IPS-18c (cell line): Measurements from ENCODE around the gene PMEPA1.

Source experiments
- H3K4me3 ChIP-seq: 2 replicates; pipeline ENCODE4 v1.7.0; 2013; ENCODE audit warnings: low read depth, mild to moderate bottlenecking, low read length, moderate library complexity; ENCODE audit not compliant: insufficient read depth
- H3K9me3 ChIP-seq: one replicate; pipeline ENCODE4 v1.6.1; 2013; ENCODE audit warnings: mild to moderate bottlenecking, low read length, moderate library complexity; ENCODE audit not compliant: control insufficient read depth, insufficient read depth

The PMEPA1 gene

DNA sequence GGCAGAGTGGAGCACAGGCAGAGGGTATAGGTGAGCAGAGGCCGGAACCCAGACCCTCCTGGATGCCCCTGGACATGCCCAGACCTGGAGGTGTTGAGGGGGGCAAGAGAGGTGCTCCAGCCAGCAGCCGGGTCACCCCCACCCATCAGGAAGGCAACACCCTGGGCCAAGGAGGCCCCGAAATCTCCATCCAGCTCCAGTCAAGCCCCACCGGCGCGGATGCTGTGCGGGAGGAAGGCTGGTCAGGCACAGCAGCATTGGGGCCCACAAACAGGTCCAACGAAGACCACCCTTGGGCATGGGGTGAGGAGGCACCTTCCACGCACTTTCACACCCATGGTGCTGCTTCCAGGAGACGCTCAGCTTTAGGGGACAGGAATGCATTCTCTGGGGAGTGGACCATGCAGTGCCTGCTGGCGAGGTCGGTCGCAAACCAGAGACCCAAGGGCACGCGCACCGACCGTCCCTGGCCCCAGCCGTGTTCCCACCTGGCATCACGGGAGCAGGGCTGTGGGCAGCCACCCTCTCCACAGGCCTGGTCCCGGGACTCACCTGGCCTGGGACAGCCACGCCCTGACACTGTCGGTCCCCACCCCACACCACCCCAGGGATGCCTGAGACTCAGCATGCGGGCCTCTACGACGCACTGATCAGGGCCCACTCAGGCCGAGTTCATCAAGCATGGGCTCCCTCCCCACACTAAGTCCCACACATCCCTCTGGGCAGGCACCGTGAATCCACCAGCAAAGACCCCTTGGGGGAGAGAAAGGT lies 45.9 kb downstream of the PMEPA1 start:
- H3K4me3 ChIP-seq = no peak overlapping the region

DNA sequence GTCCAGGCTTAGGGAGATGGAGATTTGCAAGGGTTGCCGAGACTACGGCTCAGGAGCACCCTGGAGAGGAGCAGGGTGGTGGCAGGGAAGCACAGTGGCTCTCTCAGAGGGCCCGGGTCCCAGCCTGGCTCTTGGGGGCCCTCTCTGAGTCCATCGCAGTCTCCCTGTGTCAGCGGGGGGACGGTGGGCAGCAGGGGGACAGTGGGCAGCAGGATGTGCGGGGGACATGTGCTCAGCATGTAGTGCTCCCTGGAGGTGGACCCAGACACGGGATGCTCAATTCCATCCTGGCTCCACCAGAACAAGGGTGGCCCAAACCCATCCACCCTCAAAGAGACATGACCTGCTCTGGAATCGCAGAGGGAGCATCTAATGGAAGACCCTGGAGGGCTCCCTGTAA lies 46.6 kb downstream of the PMEPA1 start:
- Histone ChIP-seq H3K9me3 (no peaks in the 10 kb centered on the region), H3K4me3 (no peak overlapping the region)

More for the DNA sequence above, 45.9 kb downstream of the PMEPA1 start:
- H3K9me3 ChIP-seq = no peaks in the 10 kb centered on the region

DNA sequence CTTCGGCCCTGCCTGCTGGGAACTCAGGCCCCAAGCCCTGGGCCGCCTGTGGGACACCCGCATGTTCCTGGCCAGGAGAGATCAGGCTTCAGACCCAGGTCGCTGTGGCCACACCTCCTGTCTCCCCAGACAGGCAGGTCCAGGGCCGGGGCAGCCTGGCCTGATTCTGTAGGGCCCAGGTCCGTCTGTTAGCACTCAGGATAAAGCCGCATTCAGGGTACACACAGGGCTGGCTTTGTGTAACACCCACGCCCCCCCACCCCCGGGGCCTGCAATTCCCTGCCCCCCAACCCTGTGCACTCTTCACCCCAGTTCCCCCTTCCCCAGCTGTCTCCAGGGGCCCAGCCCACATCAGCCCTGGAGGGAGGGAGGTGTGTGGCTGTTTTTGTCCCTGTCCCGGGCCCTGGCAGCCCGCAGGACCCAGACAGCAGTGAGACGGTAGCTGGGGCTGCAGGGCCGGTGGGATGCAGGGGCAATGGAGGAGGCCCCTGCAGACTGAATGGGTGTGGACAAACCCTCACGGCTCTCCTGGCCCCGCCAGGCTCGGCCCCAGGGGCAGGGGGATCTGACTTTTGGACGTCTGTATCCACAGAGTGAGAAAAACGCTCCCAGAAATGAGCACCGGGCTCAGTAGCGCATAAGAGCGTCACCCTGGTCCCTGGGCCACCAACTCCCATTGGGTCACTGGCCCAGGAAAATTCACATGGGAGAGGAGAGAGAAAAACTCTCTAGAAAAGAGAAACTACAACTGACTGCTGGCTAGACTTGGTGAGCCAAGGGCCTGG lies 47.2 kb downstream of the PMEPA1 start:
- no peaks in the 10 kb centered on the region for H3K9me3 ChIP-seq
- no peak overlapping the region for H3K4me3 ChIP-seq

DNA sequence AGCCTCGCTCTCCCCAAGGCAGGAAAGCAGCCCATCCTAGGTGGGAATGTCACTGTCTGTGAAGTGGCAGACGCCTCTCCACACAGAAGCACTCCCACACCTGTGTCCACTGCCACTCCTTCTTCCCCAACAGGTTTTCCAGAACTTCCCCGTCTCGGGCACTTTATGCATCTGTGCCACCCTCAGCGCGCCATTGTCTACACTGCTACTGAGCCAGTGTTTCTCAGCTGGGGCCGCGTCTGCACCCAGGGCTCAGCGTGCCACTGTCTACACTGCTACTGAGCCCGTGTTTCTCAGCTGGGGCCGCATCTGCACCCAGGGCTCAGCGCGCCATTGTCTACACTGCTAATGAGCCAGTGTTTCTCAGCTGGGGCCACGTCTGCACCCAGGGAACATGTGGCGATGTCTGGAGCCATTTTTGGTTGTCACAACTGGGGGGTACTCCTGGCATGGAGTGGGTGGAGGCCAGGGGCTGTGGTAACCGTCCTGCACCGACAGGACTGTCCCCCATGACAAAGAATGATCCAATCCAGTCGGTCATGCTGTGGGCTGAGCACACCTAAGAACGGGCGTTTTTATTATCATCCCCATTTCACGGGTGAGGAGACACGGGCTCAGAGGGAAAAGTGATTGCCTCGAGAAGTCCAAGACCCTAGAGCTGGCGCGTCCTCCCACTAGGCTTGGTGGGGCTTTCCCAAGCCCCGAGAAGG lies 47.9 kb downstream of the PMEPA1 start:
- no peaks in the 10 kb centered on the region for H3K9me3 ChIP-seq
- H3K4me3 ChIP-seq = no peak overlapping the region

GRCh38 chr20:57660922-57661745 lies 48.7 kb downstream of the PMEPA1 start:
- H3K4me3 ChIP-seq = no peak overlapping the region
- no peaks in the 10 kb centered on the region for H3K9me3 ChIP-seq

- H3K9me3 ChIP-seq = no peaks in the 10 kb centered on the region
- H3K4me3 ChIP-seq = no peak overlapping the region
These were observed 49.5 kb downstream of the PMEPA1 start for GRCh38 chr20:57660181-57660921.

- Histone ChIP-seq H3K4me3 (no peak overlapping the region), H3K9me3 (no peaks in the 10 kb centered on the region)
These were observed 50.2 kb downstream of the PMEPA1 start for GRCh38 chr20:57659517-57660180.

DNA sequence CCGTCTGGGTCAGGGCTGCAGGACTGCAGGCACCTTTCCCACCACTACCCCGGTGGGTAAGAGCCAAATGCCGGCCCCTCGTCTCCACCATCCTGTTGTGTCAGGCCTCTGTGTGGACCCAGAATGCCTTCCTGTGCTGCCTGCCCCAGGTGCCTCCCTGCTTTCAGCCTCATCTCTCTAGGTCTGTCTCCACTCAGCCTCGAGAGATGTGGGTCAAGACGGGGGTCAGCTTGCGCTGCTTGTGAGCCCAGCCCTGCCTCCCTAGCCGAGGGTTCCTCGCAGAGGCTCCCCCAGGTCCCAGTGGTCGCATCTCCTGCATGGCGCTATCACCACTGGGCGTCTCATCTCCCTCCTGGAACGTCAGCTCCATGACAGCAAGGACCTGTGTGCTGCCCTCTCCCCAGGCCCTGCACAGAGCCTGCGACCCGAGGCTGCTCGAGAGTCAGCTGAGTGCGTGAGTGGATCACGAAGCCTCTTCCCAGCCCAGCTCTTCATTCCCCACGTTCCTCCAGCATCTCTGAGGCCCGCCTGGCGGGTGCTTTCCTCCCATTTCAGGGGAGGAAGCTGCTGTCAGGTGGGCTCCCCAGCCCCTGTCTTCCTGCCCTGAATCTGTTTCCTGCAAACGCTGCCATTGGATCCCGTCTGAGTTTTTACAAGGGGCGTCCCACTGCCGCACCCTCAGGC lies 50.8 kb downstream of the PMEPA1 start:
- Histone ChIP-seq H3K9me3 (no peaks in the 10 kb centered on the region), H3K4me3 (no peak overlapping the region)

GRCh38 chr20:57658447-57658832 lies 51.4 kb downstream of the PMEPA1 start:
- Histone ChIP-seq H3K9me3 (no peaks in the 10 kb centered on the region), H3K4me3 (no peak overlapping the region)

DNA sequence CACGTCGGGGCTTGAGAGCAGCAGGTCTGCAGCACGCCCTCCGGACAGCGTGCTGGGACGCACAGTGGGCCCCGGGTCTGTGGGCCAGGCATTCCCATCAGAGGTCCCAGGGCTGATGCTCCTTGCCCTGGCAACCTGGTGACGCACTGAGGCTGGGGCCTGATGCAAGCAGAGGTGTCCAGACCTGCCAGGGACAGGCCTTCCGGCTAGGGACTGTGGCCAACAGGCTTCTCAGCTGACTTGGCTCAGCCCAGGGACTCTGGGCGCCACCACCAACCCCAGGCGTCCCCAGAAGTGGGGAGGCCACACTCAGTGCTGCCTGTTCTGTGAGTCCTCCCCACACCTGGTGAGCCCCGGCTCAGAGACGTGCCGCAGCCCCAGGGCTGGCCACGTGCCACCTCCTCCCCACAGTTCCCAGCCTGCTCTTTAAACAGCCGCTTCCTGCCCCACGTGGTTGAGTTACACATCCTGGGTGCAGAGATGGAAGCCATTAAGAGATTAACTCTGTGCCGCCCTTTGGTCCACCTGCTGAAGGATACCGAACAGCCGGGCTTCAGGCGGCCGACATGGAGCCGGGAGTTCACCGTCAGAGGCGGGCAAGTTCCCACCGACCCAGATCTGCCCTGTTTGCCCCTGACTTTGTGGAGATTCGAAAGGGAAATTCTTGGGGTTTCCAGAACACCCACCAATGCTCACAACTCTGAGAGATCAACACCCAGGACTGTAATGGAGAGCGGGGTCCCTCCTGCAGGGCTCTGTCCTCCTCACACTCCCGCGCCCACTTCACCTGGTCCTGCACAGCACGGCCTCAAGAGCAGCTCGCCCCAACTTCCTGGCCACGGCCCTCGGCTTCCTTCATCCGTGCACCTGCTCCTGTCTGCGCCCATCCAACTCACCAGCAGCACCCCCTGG lies 52.0 kb downstream of the PMEPA1 start:
- Histone ChIP-seq H3K9me3 (no peaks in the 10 kb centered on the region), H3K4me3 (no peak overlapping the region)

DNA sequence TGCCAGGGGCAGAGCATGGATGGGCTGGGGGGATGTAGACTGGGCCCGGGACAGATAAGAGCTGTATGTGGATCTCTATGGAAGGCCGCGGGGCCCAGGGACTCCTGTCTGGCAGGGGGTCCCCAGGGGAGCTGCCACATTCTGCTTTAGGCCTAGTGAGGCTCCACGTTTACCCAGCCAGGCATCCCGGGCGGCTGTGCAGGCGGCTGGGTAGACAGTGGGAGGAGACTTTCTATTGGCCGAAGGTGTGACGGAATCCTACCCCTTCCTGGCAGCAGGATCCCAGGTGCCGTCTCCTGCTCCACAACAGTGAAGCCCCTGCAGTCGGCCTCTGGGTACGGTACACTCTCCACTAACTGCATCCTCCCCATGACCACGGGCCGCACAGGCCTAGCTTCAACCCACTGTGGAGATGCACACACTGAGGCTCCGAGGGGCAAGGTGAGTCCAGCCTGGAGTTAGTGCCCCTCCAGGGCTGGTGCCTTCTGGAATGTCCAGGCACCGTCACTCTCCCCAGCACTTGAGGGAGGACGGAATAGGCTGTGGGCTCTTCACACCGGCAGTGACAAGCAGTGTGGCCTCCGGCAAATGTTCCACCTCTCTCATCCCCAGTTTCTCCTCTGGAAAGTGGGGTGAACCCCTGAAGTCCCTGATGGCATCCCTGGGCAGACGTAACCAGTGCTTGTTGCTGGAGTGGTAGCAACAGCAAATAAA lies 52.8 kb downstream of the PMEPA1 start:
- Histone ChIP-seq H3K4me3 (no peak overlapping the region), H3K9me3 (no peaks in the 10 kb centered on the region)

DNA sequence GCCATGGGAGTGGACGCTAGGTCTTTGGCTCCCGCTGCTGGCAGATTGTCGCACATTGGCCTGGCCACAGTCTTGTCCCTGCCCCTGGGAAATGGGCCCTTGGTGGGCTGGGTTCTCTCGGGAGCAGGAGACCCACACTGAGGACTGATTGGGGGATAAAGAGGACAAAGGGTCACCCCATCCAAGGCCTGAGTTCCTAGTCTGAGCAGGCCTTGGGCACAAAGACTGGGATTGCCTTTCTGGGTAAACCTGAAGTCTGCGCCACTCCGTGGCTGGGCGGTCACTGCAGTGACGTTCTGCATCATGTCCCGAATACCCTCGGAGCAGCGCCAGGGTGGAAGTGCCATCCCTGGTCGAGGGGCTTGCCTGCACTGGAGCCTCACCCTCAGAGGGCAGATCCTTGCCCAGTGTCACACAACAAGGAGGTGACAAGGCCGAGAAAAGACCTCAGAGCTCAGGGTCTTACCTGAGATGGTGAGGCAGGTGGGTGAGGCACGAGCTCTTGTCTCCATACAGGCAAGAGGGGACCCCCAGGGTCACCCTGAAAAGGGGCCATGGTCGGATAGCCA lies 53.5 kb downstream of the PMEPA1 start:
- no peaks in the 10 kb centered on the region for H3K9me3 ChIP-seq
- H3K4me3 ChIP-seq = no peak overlapping the region

DNA sequence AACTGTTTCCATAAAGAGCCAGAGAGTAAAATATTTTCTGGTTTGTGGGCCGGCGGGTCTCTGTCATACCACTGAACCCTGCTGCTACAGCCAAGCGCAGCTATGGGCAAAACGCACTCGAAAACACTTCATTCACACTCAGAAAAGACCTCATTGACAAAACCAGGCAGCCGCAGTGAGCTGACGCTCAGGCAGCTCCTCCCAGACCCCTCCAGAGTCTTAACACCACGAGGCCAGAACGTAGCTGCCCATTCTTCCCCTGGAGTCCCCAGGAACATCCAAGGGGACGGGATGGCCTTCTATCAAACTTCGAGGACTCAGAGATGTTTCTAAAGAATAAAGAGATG lies 54.0 kb downstream of the PMEPA1 start:
- Histone ChIP-seq H3K4me3 (no peak overlapping the region), H3K9me3 (no peaks in the 10 kb centered on the region)
